ENCODE data around the gene SMIM44.

- TF ChIP-seq POLR2AphosphoS5 (IDR thresholded peaks at IDR 0.05; ENCODE audit: insufficient read depth in 1 of 2, low read depth in 1 of 2), result no peak
- no peak for TF ChIP-seq CTCF (IDR thresholded peaks at IDR 0.05)
- no peak for TF ChIP-seq POLR2A (IDR thresholded peaks at IDR 0.05)
Measured at GRCh38 chr19:3455960-3456601, 27.2 kb downstream of the SMIM44 start.
